ENCODE measurements around the gene LY6G6F.

LY6G6F gene

GRCh38 chr6:31680226-31681134, 26.2 kb upstream of the LY6G6F start, which contains the start of gene LY6G5C:
Gene LY6G5C, minus strand, starts transcription at chr6:31681067. Its CDS starts 694 bp downstream, at chr6:31680373.
- peak; percentile 86 for TF ChIP-seq CTCF (conservative IDR thresholded peaks at IDR 0.05)
- TF ChIP-seq ZFX (IDR thresholded peaks at IDR 0.05), result no peak
- H3K27ac ChIP-seq, result no peak within 1 kb of the TSS

GRCh38 chr6:31681135-31681671, 25.5 kb upstream of the LY6G6F start:
- TF ChIP-seq ZFX (IDR thresholded peaks at IDR 0.05) (no peak), CTCF (conservative IDR thresholded peaks at IDR 0.05) (no peak)
- H3K27ac ChIP-seq, result no peak overlapping the region

GRCh38 chr6:31683591-31683990, 23.1 kb upstream of the LY6G6F start:
- no peak overlapping the region for H3K27ac ChIP-seq
- TF ChIP-seq CTCF (conservative IDR thresholded peaks at IDR 0.05), result no peak
- no peak for TF ChIP-seq ZFX (IDR thresholded peaks at IDR 0.05)

GRCh38 chr6:31686483-31686882, 20.2 kb upstream of the LY6G6F start:
- TF ChIP-seq ZFX (IDR thresholded peaks at IDR 0.05) (no peak), CTCF (conservative IDR thresholded peaks at IDR 0.05) (no peak)
- no peak overlapping the region for H3K27ac ChIP-seq

- TF ChIP-seq CTCF (conservative IDR thresholded peaks at IDR 0.05) (no peak), ZFX (IDR thresholded peaks at IDR 0.05) (no peak)
- H3K27ac ChIP-seq, result no peak overlapping the region
These were observed 19.3 kb upstream of the LY6G6F start for GRCh38 chr6:31687321-31687720.

GRCh38 chr6:31687860-31688693, 18.6 kb upstream of the LY6G6F start:
- TF ChIP-seq ZFX (IDR thresholded peaks at IDR 0.05) (no peak), CTCF (conservative IDR thresholded peaks at IDR 0.05) (no peak)
- H3K27ac ChIP-seq, result no peak overlapping the region
